Loucy (cell line): Measurements from ENCODE around the gene APOBEC3G.

ENCODE experiments used
- H2AFZ ChIP-seq: fragments of 200-600 bp; sonication (generic); 2 replicates; pipeline ENCODE4 v1.6.0; 2016; ENCODE audit warnings: antibody characterized with exemption, mild to moderate bottlenecking, low read length, moderate library complexity
- H3F3A ChIP-seq: fragments of 200-600 bp; 2 replicates; pipeline ENCODE4 v1.6.0; 2016; ENCODE audit warnings: antibody characterized with exemption, low read depth, mild to moderate bottlenecking
- H3K27me3 ChIP-seq: fragments of 200-600 bp; sonication (generic); 2 replicates; pipeline ENCODE4 v1.6.1; 2014; ENCODE audit warnings: low read length, mild to moderate bottlenecking; ENCODE audit not compliant: insufficient read depth, poor library complexity, severe bottlenecking
- H3K36me3 ChIP-seq: fragments of 200-600 bp; sonication (generic); 2 replicates; pipeline ENCODE4 v1.6.1; 2016; ENCODE audit warnings: low read length; ENCODE audit not compliant: insufficient read depth
- H3K4me1 ChIP-seq: fragments of 200-600 bp; sonication (generic); 2 replicates; pipeline ENCODE4 v1.5.1; 2014; ENCODE audit warnings: low read length, mild to moderate bottlenecking; ENCODE audit not compliant: insufficient read depth, poor library complexity, severe bottlenecking
- H3K4me2 ChIP-seq: fragments of 200-600 bp; sonication (generic); 2 replicates; pipeline ENCODE4 v1.6.0; 2014; ENCODE audit warnings: antibody characterized with exemption, low read length, low read depth, mild to moderate bottlenecking; ENCODE audit not compliant: poor library complexity, severe bottlenecking
- H3K4me3 ChIP-seq: fragments of 200-600 bp; sonication (generic); 2 replicates; pipeline ENCODE4 v1.5.1; 2014; ENCODE audit warnings: low read length, mild to moderate bottlenecking, mixed read lengths; ENCODE audit not compliant: poor library complexity, severe bottlenecking
- H3K79me2 ChIP-seq: fragments of 200-600 bp; sonication (generic); 2 replicates; pipeline ENCODE4 v1.6.1; 2014; ENCODE audit warnings: low read length; ENCODE audit not compliant: insufficient read depth
- H3K9ac ChIP-seq: fragments of 200-600 bp; sonication (generic); 2 replicates; pipeline ENCODE4 v1.6.0; 2014; ENCODE audit warnings: mild to moderate bottlenecking, low read depth, low read length, moderate library complexity; ENCODE audit not compliant: poor library complexity, severe bottlenecking
- H3K9me2 ChIP-seq: fragments of 200-600 bp; sonication (generic); replicated peaks from 2 replicates; pipeline ENCODE4 v1.6.1; 2016; ENCODE audit warnings: low read depth, low read length, mixed read lengths
- H3K9me3 ChIP-seq: fragments of 200-600 bp; sonication (generic); 2 replicates; pipeline ENCODE4 v1.6.1; 2014; ENCODE audit warnings: mild to moderate bottlenecking, antibody characterized with exemption, low read length, low read depth; ENCODE audit not compliant: insufficient read depth
- H4K20me1 ChIP-seq: fragments of 200-600 bp; sonication (generic); 2 replicates; pipeline ENCODE4 v1.6.0; 2014; ENCODE audit warnings: antibody characterized with exemption, low read length, mild to moderate bottlenecking; ENCODE audit not compliant: insufficient read depth, poor library complexity, severe bottlenecking
- EZH2phosphoT487 ChIP-seq: fragments of 200-600 bp; IDR thresholded peaks from 2 replicates; pipeline ENCODE4 v1.6.1; 2018; ENCODE audit warnings: antibody characterized with exemption, mild to moderate bottlenecking, moderate library complexity, borderline replicate concordance
- TF ChIP-seq, protein P1 (sequence below): fragments of 200-600 bp; sonication (generic); conservative IDR thresholded peaks from 2 replicates; pipeline ENCODE4 v1.5.1; 2014; ENCODE audit warnings: mild to moderate bottlenecking, antibody characterized with exemption, low read length

Gene APOBEC3G

GRCh38 chr22:39098576-39098975 is 21.5 kb downstream of the APOBEC3G start:
- Histone ChIP-seq H3K4me2 (peak overlapping the region; percentile 88), H3K27me3 (no peaks in the 10 kb centered on the region), H4K20me1 (no peaks in the 10 kb centered on the region), H3K9ac (peak overlapping the region; percentile 96), H3K4me1 (peaks cover 46% of the 10 kb centered on the region), H3K9me2 (no peaks in the 10 kb centered on the region), H3K36me3 (no peaks in the 10 kb centered on the region), H3F3A (0 out of 2 replicates have a peak, but pooled peaks cover 5% of the 10 kb centered on the region), H2AFZ (no peak overlapping the region), H3K79me2 (no peaks in the 10 kb centered on the region), H3K4me3 (no peak overlapping the region), H3K9me3 (no peaks in the 10 kb centered on the region)
- TF ChIP-seq, protein P1, sequence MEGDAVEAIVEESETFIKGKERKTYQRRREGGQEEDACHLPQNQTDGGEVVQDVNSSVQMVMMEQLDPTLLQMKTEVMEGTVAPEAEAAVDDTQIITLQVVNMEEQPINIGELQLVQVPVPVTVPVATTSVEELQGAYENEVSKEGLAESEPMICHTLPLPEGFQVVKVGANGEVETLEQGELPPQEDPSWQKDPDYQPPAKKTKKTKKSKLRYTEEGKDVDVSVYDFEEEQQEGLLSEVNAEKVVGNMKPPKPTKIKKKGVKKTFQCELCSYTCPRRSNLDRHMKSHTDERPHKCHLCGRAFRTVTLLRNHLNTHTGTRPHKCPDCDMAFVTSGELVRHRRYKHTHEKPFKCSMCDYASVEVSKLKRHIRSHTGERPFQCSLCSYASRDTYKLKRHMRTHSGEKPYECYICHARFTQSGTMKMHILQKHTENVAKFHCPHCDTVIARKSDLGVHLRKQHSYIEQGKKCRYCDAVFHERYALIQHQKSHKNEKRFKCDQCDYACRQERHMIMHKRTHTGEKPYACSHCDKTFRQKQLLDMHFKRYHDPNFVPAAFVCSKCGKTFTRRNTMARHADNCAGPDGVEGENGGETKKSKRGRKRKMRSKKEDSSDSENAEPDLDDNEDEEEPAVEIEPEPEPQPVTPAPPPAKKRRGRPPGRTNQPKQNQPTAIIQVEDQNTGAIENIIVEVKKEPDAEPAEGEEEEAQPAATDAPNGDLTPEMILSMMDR, result no peak
- TF ChIP-seq EZH2phosphoT487, result no peak

GRCh38 chr22:39101226-39101625 is 24.2 kb downstream of the APOBEC3G start:
- Histone ChIP-seq H3K36me3 (no peaks in the 10 kb centered on the region), H3F3A (0 out of 2 replicates have a peak, but pooled peaks cover 5% of the 10 kb centered on the region), H3K4me1 (peaks cover 37% of the 10 kb centered on the region), H3K79me2 (no peaks in the 10 kb centered on the region), H2AFZ (no peak overlapping the region), H3K4me3 (no peak overlapping the region), H4K20me1 (no peaks in the 10 kb centered on the region), H3K9me3 (no peaks in the 10 kb centered on the region), H3K9me2 (no peaks in the 10 kb centered on the region), H3K27me3 (no peaks in the 10 kb centered on the region), H3K9ac (no peak overlapping the region), H3K4me2 (no peak overlapping the region)
- no peak for TF ChIP-seq EZH2phosphoT487
- TF ChIP-seq, protein P1, result no peak

DNA sequence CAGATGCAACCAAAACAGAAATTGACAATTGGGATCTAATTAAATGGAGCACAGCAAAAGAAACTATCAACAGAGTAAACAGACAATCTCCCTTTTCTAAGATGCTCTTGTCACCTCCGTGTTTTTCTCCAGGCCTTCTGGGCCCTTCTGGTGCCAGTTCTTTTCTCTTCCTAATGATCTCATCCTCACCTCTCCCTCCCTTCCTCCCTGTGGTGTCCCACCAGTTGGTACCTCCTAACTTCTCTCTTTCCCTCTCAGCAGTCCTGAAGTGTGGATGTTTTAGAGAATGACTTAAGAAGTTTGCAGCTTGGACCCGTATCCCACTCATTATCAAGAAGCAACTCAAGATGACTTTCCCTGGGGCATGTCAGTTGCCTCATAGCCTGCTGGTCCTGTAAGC is 26.4 kb downstream of the APOBEC3G start:
- Histone ChIP-seq H2AFZ (no peak overlapping the region), H3K79me2 (no peaks in the 10 kb centered on the region), H3K4me2 (no peak overlapping the region), H3K9me2 (no peaks in the 10 kb centered on the region), H3K9ac (no peak overlapping the region), H3K4me1 (peaks cover 18% of the 10 kb centered on the region), H3K36me3 (no peaks in the 10 kb centered on the region), H3K27me3 (no peaks in the 10 kb centered on the region), H3K9me3 (no peaks in the 10 kb centered on the region), H4K20me1 (no peaks in the 10 kb centered on the region), H3K4me3 (no peak overlapping the region), H3F3A (no peaks in the 10 kb centered on the region)
- TF ChIP-seq EZH2phosphoT487, result no peak
- TF ChIP-seq, protein P1, result no peak
